AG20443 (cell line): ENCODE measurements around the gene C3orf33.
A peak's percentile ranks its signal among the peaks of the same experiment; 100 is the strongest.
"Not testable (repeated sequence)": the region's sequence is repeated elsewhere in the genome, so short reads cannot be mapped to it uniquely, and the experiment has no call there.

Experiments used
- DNase-seq: peaks from one replicate; pipeline ENCODE4 v3.0.0; 2012; ENCODE audit warnings: low spot score, mixed read lengths

The C3orf33 gene, protein sequence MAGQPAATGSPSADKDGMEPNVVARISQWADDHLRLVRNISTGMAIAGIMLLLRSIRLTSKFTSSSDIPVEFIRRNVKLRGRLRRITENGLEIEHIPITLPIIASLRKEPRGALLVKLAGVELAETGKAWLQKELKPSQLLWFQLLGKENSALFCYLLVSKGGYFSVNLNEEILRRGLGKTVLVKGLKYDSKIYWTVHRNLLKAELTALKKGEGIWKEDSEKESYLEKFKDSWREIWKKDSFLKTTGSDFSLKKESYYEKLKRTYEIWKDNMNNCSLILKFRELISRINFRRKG

DNA sequence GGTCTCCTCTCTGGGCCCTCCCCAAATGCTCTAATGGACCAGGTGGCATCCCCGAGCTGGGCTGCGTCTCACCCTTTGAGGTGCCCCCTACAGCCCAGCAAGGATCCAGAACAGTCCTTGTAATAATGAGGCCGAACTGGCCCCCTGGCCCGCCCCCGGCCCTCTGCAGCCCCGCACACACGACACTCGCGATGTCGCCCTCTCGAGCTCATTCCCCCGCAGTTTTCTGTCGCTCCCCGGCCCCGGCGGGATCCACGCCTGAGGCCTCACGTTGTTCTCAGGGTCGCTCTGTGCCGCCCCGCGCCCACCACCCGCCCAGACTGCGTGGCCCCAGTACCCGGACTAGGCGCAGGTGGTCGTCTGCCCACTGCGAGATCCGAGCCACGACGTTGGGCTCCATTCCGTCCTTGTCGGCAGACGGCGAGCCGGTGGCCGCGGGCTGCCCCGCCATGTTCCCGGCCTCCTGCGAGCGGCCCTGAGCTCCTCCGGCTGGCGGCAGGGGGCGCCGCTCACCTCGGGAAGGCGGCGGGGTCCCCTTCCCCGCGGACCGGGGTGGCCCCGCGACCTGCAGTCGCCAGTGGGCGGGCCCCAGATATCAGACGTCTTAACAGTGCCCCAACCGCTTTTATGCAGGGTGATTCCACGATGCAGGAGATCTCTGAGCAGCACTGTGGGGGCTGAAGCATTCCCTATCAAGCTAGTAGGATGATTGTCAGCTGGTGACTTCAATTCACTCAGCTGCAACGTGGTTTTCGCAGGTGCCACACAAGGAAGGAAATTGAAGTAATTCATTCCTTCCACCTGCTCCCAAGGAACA is at the start of gene C3orf33:
TSS of gene C3orf33 (minus strand) at position 477 of the 817 bp plus-strand sequence. CDS start at position 451, 26 bp downstream.
- peak; percentile 93 for DNase-seq

DNA sequence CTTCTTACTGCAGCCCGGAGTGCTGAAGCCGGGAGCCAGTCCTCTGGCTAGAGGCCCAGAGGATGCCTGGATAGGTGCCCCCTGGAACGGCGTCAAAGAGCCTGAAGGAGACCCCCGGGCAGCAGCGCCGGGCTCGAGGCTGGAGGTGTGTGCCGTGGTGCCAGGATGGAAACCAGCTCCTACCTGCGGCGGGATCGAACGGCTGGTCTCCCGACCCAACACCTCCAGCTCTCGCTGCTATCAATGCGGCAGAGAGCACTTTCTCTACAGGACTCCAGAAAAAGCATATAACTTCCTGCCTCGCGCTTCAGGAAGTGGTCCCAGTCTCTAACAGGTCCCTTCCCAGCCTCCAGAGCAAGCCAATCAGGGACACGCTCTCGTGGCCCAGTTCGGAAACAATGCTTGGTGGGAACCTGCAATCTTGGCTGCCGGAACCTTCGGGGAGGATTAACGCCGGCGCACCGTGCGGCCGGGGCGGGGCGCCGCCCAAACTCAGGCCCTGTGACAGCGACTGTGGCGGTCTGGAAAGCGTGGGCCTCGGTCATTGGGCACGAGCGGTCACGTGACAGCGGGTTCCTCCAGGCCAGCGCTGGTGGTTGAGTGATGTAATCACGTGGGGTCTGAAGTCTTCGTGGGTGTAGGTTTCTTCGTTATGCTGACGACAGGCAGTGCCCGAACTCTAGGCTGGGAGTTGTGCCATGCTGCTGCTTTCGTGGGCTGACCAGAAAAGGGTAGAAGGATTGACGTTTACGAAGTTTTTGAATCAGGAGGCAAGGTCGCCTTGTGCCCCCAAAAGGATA is 48.3 kb upstream of the C3orf33 start, which contains the start of gene SLC33A1:
TSS of gene SLC33A1 (minus strand) at position 287 of the 800 bp plus-strand sequence. CDS start 430 bp downstream, outside the sequence.
- DNase-seq, result peak; percentile 98

DNA sequence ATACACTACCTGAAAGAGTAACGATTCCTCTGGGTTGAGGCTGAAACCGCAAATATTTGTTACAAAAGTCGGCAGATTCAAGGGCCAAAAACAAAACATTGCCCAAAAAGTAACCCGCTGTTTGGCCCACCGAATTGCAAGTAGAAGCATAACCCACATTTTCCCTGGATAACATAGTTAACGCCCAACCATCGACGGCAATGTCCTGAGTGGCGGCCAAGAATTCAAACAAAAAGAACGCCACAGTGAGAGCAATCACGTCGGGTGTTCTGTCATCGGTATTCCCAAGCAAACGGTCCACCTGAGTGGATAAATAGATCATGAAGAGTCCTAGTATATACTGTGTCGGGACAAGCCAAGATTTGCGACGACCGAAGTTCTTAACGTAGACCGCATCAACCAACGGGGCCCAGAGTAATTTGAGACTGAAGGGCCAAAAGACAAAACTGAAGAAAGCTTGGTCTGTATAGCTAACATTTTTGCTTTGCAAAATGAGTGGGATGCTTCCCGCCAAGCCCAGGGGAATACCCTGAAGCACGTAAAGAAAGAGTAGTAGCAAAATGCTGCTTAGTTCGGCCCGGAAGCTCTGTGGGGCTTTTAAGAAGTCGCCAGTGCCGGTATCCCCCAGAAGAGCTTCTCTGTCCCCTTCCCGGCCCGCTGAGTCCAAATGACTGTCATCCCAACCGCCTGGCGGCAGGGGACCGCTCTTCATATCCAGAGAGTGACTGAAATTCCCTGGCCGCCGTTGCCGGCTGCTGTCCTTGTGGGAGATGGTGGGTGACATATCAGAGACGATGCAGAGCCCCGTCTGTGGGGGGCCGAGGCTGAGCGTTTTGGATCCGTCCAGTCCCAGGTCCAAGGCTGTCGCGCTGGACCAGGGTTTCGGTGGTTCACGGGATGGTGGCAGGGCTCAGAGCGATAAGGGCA is 47.4 kb upstream of the C3orf33 start:
- peak; percentile 23 for DNase-seq

DNA sequence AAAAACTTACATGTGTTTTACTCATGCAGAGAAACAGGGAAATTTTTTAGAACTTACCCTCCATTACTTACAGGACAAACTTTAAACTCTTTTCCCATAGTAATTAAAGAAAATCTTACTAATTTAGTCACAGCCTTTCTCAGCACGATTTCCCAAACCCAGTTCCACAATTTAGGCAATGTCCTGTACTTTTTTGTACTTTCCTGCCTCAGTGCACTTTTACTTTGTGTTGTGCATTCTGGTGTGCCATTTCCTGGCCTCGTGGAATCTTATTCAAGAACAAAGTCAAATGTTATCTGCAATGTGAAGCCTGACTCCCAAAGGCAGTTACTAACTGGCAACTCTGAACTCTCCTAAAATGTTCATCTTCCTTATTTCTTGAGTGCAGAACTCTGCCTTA is 46.3 kb upstream of the C3orf33 start:
- no peak for DNase-seq

DNA sequence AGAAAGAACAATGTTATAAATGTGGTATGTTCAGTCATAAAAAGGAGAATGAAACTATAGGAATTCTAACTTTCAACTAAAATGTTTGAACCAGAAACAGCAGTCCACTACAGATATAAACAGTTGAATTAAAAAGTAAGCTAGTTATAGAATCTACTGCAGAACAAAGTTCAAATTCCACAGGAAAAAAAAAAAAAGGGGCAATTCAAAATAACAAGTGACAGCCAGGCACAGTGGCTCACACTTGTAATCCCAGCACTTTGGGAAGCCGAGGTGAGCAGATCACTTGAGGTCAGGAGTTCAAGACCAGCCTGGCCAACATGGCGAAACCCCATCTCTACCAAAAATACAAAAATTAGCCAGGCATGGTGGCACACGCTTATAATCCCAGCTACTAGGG is 43.3 kb upstream of the C3orf33 start:
- DNase-seq, result not testable (repeated sequence)

DNA sequence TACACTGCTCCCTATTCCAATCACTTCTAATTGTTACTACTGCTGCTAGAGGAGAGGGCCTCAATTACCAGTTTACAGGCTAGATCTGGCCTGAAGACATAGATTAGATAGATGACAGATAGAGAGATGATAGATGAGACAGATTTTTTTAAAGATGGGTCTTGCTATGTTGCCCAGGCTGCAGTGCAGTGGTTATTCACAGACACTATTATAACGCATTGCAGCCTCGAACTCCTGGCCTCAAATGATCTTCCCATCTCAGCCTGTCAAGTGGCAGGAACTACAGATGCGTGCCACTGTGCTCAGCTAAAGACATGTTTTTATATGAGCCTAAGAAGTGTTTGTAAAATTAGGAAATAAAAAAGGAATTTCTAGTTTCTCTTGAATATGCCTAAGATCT is 41.9 kb upstream of the C3orf33 start:
- DNase-seq, result no peak

DNA sequence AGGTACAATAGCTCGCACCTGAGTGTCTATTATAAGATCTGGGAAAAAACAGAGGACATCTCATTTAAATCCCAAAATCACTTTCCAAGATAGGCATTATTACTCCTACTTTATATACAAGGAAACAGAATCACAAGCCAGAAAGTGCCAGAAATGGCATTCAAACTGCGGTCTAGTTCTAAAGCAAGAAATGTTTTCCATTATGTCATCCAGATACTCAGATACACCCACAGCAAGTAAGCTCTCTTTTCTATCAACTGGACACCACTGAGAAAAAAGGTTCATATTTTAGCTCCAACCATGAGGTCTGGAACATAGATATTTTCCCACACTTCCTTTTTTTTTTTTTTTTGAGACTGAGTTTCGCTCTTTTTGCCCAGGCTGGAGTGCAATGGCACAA is 40.0 kb upstream of the C3orf33 start:
- no peak for DNase-seq

DNA sequence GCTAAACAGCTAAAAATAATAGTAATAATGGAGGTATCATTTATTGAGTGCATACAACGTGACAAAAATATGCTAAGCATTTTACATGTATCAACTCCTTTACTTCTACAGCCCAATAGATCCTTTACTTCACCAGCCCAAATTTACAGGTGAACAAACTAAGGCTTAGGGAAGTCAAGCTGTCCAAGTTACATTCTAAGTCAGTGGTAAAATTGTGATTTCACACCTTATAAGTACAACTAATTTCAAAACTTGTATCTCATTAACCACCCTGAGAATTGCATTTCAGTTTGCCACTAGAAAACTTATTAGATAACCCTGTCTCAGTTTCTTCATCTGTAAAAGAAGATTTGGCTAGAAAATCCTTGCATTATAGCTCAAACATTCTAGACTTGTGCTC is 37.5 kb upstream of the C3orf33 start:
- no peak for DNase-seq

DNA sequence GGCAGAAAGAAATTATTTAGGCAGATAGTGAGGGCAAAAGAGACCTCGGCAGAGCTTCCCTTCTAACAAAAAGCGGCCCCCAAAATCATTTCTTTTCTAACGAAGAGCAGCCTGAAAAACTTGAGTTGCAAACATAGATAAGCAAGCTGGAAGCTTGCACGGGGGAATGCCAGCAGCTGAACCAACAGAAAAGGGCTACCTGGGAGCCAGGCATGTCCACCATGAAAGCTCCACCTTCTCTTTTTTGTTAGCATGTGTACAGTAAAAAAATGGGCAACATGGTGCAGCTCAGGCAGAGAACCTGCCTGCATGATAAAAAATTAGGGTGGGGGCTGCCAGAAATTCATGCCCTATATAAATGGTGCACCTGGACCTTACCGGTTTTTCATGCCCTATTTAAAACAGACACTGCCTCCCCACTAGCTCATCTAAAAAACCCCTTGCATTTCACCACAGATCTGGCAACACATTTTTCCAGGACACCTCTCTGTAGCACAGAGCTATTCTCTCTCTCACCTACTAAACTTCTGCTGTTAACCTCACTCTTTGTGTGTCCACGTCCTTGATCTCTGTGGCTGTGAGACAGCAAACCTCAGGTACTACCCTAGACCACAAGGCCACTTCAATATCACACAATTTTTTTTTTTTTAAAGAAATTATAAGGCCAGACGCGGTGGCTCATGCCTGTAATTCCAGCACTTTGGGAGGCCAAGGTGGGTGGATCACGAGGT is 29.4 kb upstream of the C3orf33 start:
- no peak for DNase-seq

DNA sequence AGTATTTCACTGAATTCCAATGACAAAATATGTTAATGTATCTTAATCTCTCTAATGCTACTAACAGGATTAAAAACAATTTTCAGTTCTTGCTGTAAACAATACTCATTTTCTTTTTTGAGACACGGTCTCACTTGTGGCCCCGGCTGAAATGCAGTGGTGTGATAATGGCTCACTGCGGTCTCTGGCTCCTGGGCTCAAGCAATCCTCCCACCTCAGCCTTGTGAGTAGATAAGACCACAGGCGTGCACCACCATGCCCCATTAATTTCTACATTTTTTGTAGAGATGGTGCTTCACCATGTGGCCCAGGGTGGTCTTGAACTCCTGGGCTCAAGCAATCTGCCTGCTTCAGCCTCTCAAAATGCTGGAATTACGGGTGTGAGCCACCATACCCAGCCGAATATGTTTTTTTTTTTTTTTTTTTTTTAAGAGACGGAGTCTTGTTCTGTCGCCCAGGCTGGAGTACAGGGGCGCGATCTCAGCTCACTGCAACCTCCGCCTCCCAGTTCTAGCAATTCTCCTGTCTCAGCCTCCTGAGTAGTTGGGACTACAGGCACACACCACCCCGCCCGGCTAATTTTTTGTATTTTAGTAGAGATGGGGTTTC is 22.5 kb upstream of the C3orf33 start:
- not testable (repeated sequence) for DNase-seq

DNA sequence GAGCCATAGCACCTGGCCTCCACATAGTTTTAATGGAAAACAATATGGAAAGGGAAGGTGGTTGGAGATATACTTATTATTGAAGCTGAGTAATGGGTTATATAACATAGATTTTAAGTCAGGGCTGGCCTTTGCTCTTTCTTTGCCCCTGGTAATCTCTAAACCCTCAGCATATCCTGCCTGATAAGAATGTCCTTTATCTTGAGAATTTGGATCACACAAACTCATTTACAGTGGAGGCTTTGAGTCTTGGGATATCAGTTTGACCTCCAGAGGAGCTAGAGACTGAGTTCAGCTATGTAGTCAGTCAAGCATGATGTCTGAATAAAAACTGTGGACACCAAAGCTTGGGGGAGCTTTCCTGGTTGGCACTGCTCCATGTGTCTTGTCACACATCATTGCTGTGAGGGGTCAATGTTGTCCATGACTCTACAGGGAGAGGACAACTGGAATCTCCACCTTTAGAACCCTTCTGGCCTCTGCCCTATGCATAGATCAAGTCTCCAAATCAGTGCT is 9.0 kb upstream of the C3orf33 start:
- DNase-seq, result no peak

DNA sequence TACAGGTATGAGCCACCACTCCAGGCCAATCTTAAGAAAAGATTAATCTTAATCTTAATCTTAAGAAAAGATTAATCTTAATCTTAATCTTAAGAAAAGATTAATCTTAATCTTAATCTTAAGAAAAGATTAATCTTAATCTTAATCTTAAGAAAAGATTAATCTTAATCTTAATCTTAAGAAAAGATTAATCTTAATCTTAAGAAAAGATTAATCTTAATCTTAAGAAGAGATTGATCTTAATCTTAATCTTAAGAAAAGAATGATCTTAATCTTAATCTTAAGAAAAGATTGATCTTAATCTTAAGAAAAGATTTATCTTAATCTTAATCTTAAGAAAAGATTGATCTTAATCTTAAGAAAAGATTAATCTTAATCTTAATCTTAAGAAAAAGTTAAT is 7.1 kb upstream of the C3orf33 start:
- DNase-seq, result not testable (repeated sequence)

DNA sequence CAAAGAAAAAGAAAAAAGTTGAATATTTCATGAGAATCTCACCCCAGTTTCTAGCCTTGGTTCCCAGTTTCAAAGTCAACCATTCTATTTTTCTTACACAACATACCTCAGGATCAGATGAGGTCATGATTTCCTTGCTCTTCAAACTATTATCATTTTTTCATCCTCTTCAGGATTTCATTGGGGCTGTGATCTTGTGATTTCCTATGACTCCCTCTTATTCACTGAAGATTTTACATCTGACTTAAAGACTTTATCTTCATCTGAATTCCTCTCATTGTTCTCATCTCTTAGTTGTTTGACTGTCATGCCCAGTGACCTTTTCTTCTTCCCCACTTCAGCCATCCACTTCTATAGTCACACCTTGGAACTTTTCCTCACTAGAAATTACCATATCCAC is 3.1 kb upstream of the C3orf33 start:
- DNase-seq, result peak; percentile 12

DNA sequence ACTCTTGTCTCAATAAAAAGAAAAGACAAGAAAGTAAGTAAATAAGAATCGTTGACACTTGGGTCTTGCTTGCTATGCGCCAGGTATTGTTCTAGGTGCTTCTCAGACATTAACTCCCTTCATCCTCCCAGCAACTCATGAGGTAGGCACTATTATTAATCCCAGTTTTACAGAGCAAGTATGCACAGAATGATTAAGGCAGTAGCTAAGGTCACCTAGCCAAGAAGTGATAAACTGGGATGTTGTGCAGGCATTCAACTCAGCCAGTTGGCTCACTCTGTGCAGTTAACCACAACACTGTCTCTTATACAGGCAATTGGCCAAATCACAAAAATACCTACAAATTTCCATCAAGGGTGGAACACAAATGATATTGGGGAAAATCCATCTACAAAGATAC is 1.7 kb upstream of the C3orf33 start:
- no peak for DNase-seq

DNA sequence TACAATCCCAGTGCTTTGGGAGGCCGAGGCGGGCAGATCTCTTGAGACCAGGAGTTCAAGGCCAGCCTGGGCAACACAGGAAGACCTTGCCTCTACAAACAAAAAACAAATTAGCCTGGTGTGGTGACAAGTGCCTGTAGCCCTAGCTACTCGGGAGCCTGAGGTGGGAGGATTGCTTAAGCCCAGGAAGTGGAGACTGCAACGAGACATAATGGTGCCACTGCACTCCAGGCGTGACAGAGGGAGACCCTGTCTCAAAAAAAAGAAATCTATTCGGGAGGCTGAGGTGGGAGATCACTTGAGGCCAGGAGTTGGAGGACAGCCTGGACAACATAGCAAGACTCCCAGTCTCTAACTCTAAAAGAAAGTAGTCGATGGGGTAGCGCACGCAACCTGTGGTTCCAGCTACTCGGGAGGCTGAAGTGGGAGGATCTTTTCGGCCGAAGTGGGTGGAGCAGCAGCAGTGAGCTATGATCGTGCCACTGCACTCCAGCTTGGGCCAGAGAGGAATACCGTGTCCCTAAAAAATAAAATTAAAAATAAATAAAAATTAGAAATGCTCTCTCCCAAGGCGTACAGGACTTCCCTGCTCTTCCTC is 775 bp downstream of the C3orf33 start:
- no peak for DNase-seq

DNA sequence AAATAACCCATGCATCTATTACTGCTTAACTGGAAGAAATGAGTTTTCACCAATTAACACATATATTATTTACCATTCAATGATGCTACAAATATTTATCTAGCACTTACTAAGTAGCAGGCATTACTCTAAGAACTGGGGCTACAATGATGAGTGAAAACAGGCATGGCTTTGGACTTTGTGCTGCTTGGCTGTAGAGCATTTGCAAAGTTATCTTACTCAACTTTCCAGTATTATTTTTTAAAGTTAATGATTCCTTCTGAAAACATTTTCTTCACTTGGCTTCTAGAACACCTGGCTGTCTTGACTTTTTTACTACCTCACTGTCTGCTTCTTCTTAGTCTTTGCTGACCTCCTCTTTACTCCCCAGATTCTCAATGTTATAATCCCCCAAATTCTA is 1.8 kb downstream of the C3orf33 start:
- DNase-seq, result no peak

DNA sequence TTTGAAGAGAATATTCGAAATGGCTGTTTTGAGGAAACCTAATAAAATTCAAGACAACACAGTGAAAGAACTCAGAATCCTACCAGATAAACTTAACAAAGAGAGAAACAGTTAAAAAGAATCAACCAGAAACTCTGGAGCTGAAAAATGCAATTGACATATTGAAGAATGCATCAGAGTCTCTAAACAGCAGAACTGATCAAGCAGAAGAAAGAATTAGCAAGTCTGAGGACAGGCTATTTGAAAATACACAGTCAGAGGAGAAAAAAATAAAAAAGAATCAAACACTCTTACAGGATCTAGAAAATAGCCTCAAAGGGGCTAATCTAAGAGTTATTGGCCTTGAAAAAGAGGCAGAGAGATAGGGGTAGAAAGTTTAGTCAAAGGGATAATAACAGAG is 13.5 kb downstream of the C3orf33 start:
- no peak for DNase-seq

DNA sequence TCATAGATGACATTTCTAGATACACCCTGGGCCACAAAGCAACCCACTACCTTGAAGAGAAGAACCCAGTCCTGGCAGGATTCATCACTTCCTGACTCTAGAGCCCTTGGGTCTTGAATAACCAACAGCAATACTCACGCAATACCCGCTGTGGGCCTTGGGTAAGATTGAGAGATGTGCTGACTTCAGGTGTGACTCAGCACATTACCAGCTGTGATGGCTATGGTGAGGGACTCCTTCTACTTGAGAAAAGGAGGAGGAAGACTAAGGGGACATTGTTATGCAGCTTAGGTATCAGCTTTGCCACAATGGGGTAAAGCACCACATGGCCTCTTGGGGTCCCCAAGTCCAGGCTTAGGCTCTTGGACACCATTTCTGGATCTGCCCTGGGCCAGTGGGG is 14.9 kb downstream of the C3orf33 start:
- no peak for DNase-seq

DNA sequence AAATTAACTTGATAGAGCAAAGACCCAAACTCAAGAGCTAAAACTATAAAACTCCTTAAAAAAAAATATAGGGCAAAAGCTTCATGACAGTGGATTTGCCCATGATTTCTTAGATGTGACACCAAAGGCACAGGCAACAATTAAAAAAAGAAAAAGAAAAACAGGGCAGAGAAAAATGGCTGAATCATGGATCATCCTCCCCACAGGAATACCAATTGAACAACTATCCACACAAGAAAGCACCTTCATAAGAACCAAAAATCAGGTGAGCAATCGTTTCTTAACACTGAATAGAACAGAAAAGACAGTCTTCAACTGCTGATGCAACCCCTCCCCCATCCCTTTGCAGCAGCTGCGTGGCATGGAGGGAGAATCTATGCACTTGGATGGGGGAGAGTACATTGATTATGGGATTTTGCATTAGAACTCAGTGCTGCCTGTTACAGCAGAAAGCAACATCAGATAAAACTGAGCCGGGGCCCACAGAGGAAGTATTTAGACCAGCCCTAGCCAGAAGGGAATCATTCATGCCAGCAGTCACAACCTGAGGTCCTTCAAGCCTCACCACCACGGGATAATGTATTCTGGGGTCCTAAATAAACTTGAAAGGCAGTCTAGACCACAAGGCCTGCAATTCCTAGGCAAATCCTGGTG is 15.7 kb downstream of the C3orf33 start:
- no peak for DNase-seq
